GM19438 (cell line): ENCODE results near the gene AK5.
"Not testable (repeated sequence)": the region's sequence is repeated elsewhere in the genome, so short reads cannot be mapped to it uniquely, and the experiment has no call there.

Experiments used
- ATAC-seq: cut with Tn5 transposase; IDR thresholded peaks from one replicate; pipeline ENCODE4 v1.9.1; 2021; ENCODE audit warnings: low read depth; ENCODE audit not compliant: unreplicated experiment

Gene AK5

DNA sequence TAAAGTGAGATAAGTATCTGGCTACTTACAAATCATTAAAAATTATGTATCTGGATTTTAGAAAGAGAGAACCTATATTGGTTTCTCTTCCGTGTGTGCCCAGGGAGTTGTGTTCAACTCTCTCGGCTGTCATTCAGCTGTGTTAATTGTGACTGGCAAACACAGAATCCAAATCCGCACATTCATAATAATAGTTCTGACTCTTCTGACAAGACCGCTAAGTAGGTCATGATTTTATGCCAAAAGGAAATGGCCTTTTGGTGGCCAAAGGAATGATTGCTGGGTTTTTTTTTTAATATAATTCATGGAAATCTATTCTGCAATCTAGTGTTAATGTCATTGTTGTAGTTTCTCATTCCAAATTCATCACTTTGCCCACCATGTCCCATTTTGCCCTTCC lies 110.7 kb downstream of the AK5 start:
- ATAC-seq = no peak

DNA sequence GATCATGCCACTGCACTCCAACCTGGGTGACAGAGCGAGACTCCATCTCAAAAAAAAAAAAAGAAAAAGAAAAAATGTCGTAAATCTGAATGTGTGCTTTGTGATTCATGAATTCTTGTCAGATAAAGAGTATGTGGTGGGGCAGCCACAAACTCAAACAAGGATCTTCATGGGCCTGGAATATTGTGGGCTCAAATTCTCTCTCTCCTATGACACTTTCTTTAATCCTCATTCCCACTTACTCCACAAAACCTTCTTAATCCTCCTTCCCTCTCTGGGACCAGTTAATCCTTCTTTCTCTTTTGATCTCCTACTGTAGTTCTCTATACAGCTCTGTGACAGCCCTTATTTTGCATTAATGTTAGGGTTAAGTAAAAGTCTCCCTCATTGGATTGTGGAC lies 112.3 kb downstream of the AK5 start:
- no peak for ATAC-seq

DNA sequence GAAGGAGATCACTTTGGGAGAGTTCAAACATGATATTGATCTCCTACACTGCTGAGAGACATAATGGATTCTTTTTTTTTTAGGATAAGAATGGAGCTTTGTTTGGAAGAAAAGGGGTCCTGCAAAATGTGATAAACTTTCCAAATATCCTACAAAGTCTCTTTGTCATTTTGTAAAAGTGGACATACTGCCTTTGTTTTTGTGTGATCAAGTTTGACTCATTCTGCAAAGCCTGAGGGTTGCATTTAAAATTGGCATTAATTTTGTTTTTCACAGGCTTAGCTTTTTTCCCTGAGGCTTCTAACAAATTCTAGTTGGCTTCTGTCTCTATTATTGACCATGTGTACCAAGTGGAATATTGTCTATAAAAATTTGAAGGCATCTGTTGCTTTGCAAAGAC lies 113.2 kb downstream of the AK5 start:
- no peak for ATAC-seq

DNA sequence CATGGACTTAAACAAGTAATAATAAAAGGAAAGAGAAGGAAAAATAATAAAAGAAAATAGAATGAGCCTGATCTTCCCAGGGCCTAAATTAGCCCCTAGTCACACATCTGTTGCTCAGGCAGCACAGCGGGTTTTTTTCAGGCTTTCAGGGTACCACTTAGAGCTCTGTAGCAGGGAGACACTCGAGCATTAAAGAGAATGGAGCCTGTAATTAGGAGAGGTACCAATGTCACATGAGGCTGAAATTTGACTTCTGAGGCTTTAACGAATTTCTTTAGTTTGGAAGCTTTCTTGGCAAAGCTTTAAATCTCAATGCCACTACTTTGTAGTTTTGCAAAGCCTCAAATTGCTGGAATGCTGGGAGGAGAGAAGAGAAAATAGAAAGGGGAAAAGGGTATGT lies 116.3 kb downstream of the AK5 start:
- no peak for ATAC-seq

DNA sequence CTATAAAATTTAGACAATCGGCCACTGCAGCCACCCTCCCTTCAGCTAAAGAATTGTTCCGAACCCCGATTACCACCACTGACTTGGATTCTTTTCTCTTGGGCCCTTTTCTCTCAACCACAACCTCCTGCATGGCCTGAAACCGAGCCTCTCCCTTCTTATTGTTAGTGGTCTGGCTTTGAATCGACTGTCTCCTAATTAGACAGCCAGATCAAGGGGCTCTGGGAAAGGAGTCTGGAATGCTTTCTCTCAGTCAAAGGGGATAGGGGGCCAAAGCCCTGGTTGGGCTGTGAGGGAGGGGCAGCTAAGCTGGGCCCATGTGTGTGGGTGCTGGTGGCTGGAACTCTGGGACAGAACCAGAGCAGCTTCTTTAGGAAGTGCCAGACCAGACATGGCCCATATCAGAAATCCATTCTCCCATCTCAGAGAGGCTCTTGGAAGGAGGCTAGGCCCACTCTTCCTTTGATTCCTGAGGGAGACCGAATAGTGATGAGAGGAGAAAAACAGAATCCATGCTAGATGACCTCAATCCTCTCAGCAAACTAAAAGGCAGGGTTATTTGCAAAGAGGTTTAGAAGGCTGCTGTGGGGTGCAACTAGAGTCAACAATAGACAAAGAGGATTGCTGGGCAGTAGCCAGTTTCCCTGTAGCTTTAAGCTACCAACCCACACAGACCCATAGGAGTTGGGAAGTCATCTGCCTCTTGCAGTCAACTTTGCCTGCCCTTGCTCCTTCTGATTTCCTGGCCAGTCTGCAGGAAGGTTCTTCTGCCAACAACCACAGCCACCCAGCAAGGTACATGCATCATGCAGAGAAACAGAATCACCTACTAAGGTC lies 117.6 kb downstream of the AK5 start:
- no peak for ATAC-seq

DNA sequence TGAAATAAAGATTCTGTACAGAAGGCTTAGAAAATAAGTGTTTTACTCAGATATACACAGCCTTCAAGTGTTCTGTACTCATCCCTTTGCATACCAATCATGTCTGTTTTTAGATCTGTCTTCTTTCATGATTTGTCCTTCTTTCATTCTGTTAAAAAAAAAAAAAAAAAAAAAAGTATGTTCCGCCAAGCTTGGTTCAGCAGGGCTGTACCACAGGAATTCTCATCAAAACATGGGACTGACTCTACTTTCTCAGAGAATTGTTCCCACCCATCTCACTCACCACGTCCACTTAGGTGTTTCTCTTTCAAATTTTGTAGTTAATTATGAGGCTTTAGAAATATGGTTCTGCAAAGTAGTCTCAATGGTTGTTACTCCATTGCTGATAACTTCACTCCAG lies 119.0 kb downstream of the AK5 start:
- ATAC-seq = no peak

DNA sequence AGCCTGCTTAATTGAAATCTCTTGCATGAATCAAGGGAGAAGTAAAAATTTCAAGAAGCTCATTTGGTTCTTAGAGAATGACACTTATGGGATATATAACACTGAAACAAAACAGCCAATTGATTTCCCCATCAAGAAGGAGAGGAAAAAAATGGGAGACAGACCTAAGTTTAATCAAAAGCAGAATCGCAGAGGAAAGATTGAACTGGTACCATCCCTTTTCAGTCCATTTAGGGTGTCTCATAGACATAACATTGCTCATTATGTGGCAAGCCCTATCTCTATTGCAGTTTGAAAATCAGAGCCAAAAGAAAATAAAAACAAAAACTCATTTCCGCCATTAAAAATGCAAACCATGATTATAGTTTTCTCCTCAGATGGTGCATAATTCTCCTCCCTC lies 119.6 kb downstream of the AK5 start:
- no peak for ATAC-seq

DNA sequence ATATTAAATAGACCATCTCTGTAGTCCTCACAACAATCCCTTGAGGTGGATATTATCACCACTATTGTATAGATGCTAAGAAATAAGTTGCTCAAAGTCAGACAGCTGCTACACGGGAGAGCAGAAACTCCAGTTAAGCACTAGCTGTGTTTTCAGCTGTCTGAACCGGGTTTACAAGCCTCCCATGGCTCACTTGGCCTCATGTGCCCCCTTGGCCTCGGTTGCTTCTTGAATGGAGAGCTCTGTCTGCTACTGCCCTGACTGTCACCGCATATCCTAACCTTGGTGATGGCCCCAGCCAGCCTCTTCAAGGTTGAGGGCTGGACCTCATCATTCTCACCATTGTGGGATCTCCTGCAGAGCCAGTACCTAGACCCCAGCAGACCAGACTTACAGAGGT lies 123.4 kb downstream of the AK5 start:
- no peak for ATAC-seq

DNA sequence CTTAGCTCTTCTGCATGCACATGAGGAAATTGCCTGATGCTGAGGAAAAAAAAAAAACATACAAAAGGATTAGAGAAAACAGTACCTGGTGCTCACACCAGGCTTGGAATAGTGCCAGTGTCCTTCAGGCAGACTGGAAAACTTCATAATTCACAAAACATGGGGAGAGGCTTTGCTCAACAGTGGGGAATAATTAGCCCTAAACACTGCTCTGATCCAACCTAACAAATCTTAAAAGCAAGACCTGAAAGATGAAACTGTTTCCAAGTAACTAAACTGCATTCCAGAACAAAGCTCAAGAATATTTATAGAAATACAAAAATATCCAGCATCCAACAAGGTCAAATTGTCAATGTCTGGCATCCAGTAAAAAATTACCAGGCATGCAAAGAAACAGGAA lies 124.8 kb downstream of the AK5 start:
- no peak for ATAC-seq

DNA sequence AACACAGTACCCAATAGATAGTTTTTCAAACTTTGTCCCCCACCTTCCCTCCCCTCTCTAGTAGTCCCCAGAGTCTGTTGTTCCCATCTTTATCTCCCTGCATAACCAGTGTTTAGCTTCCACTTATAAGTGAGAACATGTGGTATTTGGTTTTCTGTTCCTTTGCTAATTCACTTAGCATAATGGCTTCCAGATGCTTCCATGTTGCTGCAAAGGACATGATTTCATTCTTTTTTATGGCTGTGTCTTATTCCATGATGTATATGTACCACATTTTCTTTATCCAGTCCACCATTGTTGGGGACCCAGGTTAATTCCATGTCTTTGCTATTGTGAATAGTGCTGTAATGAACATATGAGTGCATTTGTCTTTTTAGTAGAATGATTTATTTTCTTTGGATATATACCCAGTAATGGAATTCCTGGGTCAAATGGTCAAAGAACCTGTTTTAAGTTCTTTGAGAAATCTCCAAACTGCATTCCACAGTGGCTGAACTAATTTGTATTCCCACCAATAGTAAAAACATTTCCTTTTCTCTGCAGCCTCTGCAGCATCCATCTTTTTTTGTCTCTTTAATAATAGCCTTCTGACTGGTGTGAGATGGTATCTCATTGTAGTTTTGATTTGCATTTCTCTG lies 126.0 kb downstream of the AK5 start:
- ATAC-seq = no peak

DNA sequence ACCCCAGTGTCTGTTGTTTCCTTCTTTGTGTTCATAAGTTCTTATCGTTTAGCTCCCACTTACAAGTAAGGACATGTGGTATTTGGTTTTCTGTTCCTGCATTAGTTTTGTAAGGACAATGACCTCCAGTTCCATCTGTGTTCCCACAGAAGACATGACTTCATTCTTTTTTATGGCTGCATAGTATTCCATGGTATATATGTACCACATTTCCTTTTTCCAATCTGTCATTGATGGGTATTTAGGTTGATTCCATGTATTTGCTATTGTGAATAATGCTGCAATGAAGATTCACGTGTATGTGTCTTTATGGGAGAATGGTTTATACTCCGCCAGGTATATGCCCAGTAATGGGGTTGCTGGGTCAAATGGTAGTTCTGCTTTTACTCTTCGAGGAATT lies 127.1 kb downstream of the AK5 start:
- ATAC-seq = not testable (repeated sequence)

DNA sequence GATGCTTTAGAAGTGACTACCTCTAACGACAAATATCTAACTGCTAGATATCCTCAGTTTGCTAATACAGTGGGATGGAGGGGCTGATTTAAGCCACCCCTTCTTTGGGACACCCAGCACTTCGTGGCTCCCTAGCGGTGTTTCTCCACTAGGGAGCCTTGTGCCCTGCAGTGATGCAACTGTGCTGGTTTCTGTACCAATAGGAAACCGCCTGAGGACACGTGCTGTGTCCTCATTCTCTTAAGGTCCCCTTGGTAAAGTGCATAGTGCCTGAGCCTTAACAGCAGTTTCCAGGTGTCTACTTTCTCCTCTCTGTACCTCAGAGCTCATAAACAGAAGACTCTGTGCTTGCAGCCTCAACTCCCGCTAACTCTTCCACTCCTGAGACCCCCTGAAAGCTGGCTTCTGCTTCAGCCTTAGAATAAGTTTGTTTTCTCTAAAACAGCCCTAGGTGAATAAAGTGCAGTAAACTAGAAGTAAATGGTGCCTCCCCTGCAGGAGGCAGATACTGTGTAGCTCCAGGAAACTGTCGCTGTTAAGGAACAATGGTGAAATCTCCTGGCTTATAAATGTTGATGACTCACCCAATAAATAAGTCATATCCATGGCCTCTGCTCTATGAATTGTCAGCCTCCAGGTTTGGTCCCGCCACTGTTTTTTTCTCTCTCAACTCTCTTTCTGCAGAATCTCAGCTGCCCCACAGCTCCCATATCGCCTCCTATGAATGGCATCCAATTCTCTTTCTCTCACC lies 130.4 kb downstream of the AK5 start:
- no peak for ATAC-seq

DNA sequence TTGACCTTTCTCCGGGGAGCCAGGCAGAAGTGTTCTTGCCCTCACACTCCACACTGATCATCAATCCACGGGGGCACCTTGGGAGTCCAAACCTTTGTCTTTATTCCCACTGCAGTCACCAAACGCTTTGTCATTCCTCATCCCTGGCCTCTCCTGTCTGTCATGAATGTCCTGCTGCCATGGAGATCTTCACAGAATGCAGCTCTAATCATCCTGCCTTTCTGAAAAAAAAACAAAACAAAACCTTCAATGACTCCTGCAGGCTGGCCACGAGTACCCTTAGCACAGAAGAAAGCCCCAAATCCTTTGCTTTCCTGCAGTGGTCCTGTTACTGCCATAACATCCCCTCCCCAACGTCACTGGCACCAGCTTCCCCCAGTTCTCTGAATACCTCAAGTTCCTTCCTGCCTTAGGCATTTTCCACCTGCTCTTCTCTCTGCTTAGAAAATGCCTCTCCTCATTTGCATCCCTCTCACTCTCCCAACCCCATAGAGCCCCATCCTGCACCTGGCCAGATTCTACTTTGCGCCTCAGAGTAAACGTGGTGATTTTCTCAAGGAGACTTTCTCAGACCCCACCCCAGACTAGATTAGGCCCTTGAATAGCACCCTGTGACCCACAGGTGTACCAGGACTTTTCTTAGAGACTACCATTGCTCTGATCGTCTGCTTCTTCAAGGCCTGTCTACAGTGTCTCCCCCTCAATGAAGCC lies 131.2 kb downstream of the AK5 start:
- ATAC-seq = peak; percentile 50

DNA sequence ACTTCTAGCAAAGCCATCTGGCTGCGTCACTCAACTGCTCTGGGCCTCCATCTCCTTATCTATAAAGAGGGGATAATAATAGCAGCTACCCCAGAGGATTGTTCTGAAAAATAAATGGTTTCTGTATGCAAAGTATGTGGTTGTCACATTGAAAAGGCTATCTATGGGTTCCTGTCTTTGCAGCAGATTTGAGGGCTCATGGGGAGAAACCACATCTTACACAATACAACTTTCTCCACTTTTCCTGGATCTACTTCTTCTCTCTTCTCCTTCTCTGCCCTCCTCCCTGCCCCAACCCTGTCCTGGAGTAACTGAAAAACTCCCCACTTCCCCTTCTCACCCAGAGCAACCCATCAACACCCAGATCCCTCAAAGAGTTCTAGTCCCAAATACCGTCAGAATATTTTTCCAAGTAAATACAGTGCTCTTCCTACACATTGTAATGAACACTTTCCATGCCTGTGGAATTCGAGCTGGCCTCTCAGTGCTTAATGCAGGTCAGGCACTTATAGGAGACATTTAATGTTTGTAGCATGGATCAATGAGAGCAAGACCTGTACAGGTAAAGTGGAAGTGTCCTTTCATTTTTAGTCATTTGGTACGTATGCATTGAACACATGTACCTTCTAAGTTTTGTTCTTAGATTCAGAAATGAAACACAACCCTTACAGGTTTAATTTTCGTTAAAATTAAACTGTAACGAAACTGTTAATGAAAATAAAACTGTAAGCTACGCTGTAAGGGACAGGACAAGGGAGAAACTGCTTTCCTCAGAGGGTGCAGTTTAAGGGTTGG lies 131.9 kb downstream of the AK5 start:
- peak; percentile 82 for ATAC-seq

DNA sequence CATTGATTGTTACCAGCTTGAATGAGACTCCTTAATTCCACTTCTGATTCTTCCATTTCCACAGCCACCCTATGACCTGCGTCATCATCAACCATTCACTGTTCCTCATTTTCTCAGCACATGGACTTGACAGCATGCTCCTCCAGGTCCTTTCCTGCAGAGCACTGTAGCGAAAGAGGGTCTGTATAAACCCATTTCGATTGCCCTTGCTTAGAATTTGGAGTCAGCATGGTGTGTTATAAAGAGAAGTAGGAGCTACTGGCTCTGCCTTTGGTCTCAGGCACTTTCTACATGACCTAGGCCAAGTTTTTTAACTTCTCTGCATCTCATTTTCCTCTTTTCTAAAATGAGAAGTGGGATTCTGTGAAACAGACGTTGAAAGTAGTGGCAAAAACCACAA lies 133.8 kb downstream of the AK5 start:
- no peak for ATAC-seq

DNA sequence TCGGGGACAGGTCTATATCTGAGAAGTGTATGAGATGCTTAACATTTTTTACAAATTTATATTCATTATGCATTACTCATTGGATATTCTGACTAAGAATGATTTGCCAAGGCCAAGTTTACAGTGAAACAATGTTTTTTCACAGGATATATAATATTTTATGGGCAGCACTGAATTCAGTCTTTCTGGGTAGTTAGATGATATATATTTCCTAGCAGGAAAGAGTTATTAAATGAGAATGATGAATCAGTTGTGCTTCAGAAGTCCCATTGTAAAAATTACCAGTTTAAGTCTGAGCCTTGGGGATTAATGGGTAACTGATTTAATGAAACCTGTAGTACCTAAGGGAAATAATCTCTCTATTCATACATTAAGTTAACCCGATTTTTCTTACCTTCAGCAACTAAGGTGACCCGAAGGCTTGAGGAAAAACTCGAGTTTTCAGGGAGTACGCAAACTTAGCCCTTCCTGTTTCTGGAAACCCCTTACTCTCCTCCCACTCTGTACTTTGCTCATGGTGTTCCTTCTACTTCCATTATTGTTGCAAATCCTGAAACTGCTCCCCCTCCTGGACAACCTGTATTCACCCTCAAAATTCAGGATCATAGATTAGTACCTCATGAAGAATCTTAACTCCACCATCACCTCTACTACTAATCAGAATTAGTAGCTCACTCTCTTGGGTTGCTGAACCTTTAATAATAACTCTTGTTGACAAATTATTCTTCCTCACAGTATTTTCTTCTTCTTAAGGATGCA lies 135.1 kb downstream of the AK5 start:
- no peak for ATAC-seq

DNA sequence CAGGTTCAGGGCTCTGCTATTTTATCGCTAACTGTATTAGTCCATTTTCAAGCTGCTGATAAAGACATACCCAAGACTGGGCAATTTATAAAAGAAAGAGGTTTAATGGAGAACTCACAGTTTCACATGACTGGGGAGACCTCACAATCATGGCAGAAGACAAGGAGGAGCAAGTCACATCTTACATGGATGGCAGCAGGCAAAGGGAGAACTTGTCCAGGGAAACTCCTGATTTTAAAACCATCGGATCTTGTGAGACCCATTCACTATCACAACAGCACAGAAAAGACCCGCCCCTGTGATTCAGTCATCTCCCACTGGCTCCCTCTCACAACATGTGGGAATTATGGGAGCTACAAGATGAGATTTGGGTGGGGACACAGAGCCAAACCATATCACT lies 136.2 kb downstream of the AK5 start:
- ATAC-seq = not testable (repeated sequence)

DNA sequence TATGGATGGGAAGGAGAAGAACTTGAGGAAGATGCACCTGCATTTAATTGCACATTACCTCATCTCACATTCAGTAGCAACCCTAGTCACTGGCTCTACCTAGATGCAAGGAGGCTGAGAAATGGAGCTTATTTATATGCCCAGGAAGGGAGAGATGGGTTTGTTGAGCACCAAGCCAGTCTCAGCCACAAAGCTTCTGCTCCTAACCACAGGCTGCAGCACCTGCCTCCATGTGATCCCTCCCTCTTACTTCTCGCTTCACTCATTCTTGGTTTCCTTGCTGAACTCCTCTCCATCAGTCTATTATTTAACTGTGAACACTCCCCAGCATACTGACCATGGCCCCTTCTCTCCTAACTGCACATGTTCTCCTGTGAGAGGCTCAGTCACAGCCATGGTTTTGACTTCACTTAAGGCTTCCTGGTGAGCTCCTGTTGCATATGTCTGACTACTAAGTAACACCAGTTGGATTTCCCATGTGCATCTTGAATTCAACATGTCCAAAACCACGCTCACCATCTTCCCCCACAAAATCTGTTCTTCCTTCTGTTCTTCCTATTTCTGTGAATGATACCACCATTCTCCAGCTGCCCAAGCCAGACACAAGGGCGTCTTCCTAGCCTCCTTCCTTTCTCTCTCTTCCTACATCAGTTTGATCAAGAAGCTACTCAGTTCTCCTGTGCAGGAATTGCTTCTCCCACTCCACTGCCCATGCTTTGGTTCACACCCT lies 139.8 kb downstream of the AK5 start:
- peak; percentile 76 for ATAC-seq

DNA sequence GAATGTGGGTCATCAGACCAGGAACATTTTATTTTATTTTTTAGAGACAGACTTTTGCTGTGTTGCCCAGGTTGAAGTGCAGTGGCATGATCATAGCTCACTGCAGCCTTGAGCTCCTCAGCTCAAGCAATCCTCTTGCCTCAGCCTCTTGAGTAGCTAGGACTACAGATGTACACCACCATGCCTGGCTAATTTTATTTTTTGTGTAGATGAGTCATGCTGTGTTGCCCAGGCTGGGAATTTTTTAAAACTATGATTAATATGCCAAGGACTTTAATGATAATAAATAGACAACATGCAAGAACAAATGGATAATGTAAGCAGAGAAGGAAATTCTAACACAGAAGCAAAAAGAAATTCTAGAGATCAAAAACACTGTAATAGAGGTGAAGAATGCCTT lies 142.4 kb downstream of the AK5 start:
- no peak for ATAC-seq
